Natural killer cell (primary cell): ENCODE measurements around the gene RBPMS2. TPM values are rescaled to one million over a fixed set of nuclear protein-coding genes. Genes with fewer than 3 reads are reported as not detected.
"Not testable (repeated sequence)": the region's sequence is repeated elsewhere in the genome, so short reads cannot be mapped to it uniquely, and the experiment has no call there.

Source experiments
- ATAC-seq, 3 donors: fragments of 150-1000 bp in 2 of 3; fragments of 200-7000 bp in 1 of 3; cut with Tn5 transposase; 1 replicate in 1 of 3; 2 replicates in 2 of 3; pipeline ENCODE4 v1.10.0; 2021; ENCODE audit warnings: mild to moderate bottlenecking in 2 of 3, moderate library complexity in 2 of 3
- DNase-seq, 2 donors: peaks; one replicate each; pipeline versions ENCODE4 v3.0.0 to v3.0.0-alpha.2; 2013 to 2021; ENCODE audit warnings: mixed read lengths in 1 of 2
- H3K27ac ChIP-seq: one replicate; pipeline ENCODE4 v1.5.1; 2013; ENCODE audit warnings: mild to moderate bottlenecking, low read length
- H3K27me3 ChIP-seq: one replicate; pipeline ENCODE4 v1.6.1; 2013; ENCODE audit warnings: low read length; ENCODE audit not compliant: control insufficient read depth, insufficient read depth
- H3K36me3 ChIP-seq: one replicate; pipeline ENCODE4 v1.6.1; 2013; ENCODE audit warnings: low read length; ENCODE audit not compliant: control insufficient read depth, insufficient read depth
- H3K4me1 ChIP-seq: one replicate; pipeline ENCODE4 v1.6.1; 2013; ENCODE audit warnings: low read length; ENCODE audit not compliant: control insufficient read depth, insufficient read depth
- H3K4me3 ChIP-seq: one replicate; pipeline ENCODE4 v1.5.1; 2013; ENCODE audit warnings: low read length
- H3K9me3 ChIP-seq: one replicate; pipeline ENCODE4 v1.6.1; 2013; ENCODE audit warnings: low read length; ENCODE audit not compliant: control insufficient read depth, insufficient read depth
- H3K27ac Mint-ChIP-seq, 2 donors: one replicate each; pipeline ENCODE4 v1.8.0; 2022; ENCODE audit warnings: mild to moderate bottlenecking in 2 of 2, mixed read lengths in 2 of 2, moderate library complexity in 1 of 2
- H3K27me3 Mint-ChIP-seq, 2 donors: one replicate each; pipeline ENCODE4 v1.8.0; 2022; ENCODE audit warnings: low read depth in 2 of 2, mixed read lengths in 2 of 2
- H3K36me3 Mint-ChIP-seq: one replicate; pipeline ENCODE4 v1.8.0; 2022; ENCODE audit warnings: mixed read lengths
- H3K4me1 Mint-ChIP-seq, 2 donors: one replicate each; pipeline ENCODE4 v1.8.0; 2022; ENCODE audit warnings: mixed read lengths in 2 of 2
- H3K4me3 Mint-ChIP-seq: one replicate; pipeline ENCODE4 v1.8.0; 2022; ENCODE audit warnings: mild to moderate bottlenecking, moderate library complexity, mixed read lengths
- H3K9me3 Mint-ChIP-seq, 2 donors: one replicate each; pipeline ENCODE4 v1.8.0; 2022; ENCODE audit warnings: mixed read lengths in 2 of 2
- WGBS: methylation state at CpG from one replicate; pipeline ENCODE4 v1.1.7; 2013; ENCODE audit warnings: missing lambda C conversion rate; ENCODE audit not compliant: insufficient coverage; 5-methylcytosine and 5-hydroxymethylcytosine counted together
- intact Hi-C: fragments of 100-400 bp; cut with micrococcal nuclease; formaldehyde crosslinking; loops from one replicate; pipeline ENCODE4 v1.14.2; 2022
- total RNA-seq, 4 donors: library from RNA; stranded (reverse); fragments of 120-200 nt in 1 of 4; gene quantifications; one replicate each; pipeline versions ENCODE4 v1.2.3 to v1.2.4, GENCODE V29; 2013 to 2022
- TF ChIP-seq, protein P1 (sequence below): fragments of 200-600 bp; IDR thresholded peaks from one replicate; pipeline ENCODE4 v1.8.0; 2022; ENCODE audit warnings: antibody characterized with exemption

The RBPMS2 gene
- total RNA-seq, 3 donors from 2014 or later (not counting 1 experiment from before 2014, with no cell fraction given), result 7.2 to 25.8 (median 14.7) TPM

DNA sequence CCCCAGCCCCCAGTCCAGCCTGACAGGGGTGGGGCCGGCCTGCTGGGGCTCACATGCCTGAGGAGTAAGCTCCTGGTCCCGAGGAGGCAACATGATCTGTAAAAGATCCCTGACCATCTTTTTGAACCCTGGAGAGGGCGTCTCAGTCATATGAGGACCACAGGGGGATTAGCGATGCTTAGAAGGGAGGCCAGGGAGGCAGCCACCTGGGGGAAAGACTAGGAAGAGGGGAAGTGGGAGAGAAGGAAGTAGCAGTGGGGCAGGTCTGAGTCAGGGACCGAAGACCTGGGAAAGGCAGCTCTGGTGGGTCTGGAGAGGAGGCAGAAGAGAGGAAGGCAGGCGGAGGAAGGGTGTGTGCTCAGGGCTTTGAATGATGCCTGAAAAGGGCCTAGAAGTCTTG lies 31.1 kb upstream of the RBPMS2 start:
- no peak overlapping the region for H3K27ac ChIP-seq
- no peaks in the 10 kb centered on the region for H3K9me3 ChIP-seq
- Mint-ChIP-seq H3K9me3 (no peaks in the 10 kb centered on the region), H3K36me3 (no peaks in the 10 kb centered on the region), H3K27me3 (no peaks in the 10 kb centered on the region), H3K4me3 (no peak overlapping the region), H3K4me1 (peaks cover 0 to 7% of the 10 kb centered on the region in 2 donors), H3K27ac (no peak overlapping the region)
- no peaks in the 10 kb centered on the region for H3K4me1 ChIP-seq
- intact Hi-C loops, result no loop called here
- no peaks in the 10 kb centered on the region for H3K27me3 ChIP-seq
- no peaks in the 10 kb centered on the region for H3K36me3 ChIP-seq
- TF ChIP-seq, protein P1, sequence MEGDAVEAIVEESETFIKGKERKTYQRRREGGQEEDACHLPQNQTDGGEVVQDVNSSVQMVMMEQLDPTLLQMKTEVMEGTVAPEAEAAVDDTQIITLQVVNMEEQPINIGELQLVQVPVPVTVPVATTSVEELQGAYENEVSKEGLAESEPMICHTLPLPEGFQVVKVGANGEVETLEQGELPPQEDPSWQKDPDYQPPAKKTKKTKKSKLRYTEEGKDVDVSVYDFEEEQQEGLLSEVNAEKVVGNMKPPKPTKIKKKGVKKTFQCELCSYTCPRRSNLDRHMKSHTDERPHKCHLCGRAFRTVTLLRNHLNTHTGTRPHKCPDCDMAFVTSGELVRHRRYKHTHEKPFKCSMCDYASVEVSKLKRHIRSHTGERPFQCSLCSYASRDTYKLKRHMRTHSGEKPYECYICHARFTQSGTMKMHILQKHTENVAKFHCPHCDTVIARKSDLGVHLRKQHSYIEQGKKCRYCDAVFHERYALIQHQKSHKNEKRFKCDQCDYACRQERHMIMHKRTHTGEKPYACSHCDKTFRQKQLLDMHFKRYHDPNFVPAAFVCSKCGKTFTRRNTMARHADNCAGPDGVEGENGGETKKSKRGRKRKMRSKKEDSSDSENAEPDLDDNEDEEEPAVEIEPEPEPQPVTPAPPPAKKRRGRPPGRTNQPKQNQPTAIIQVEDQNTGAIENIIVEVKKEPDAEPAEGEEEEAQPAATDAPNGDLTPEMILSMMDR, result no peak
- ATAC-seq (no peak), DNase-seq (no peak)
- H3K4me3 ChIP-seq, result no peak overlapping the region
- 86% methylated on average over 6 of the region's 6 CpGs for WGBS

DNA sequence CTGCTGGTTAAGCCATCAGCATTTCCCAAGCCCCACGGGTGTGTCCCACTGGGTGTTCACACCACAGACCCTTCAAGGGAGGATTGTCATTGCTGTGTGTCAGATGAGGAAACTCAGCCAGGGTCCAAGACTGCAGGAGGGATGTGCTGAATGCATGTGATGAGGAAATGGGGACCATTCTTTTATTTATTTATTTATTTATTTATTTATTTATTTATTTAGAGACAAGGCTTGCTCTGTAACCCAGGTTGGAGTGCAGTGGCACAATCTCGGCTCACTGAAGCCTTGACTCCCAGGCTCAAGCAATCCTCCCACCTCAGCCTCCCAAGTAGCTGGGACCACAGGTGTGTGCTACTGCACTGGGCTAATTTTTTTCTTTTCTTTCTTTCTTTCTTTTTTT lies 29.2 kb upstream of the RBPMS2 start:
- no peak overlapping the region for H3K27ac Mint-ChIP-seq
- intact Hi-C loops, result no loop called here

DNA sequence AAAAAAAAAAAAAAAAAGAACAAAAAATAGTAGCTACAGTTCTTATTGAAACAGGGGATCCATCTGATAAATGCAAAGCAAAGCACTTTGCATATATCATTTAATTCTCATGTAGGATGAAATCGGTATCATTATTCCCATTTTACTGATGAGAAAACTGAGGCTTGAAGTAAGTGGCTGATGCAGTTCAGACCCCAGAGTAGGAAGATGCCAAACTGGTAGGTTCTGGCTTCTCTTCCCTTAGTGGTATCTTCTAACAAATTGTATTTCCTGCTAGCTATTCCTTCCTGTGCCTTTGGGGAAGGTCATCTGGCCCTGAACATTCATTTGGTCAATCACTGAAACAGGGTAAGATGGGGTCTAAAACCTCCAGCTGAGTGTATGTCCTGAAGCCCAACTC lies 28.1 kb upstream of the RBPMS2 start:
- Mint-ChIP-seq H3K27ac (no peak overlapping the region), H3K27me3 (no peaks in the 10 kb centered on the region), H3K4me1 (no peaks in the 10 kb centered on the region), H3K36me3 (no peaks in the 10 kb centered on the region), H3K9me3 (no peaks in the 10 kb centered on the region), H3K4me3 (no peak overlapping the region)
- ATAC-seq (no peak), DNase-seq (no peak)
- H3K9me3 ChIP-seq, result no peaks in the 10 kb centered on the region
- no peak overlapping the region for H3K27ac ChIP-seq
- intact Hi-C loops, result no loop called here
- H3K27me3 ChIP-seq, result no peaks in the 10 kb centered on the region
- no peaks in the 10 kb centered on the region for H3K4me1 ChIP-seq
- H3K36me3 ChIP-seq, result no peaks in the 10 kb centered on the region
- 100% methylated on average over 1 of the region's 1 CpG for WGBS
- H3K4me3 ChIP-seq, result no peak overlapping the region
- TF ChIP-seq, protein P1, result no peak

More for the DNA sequence above, 29.2 kb upstream of the RBPMS2 start:
- Histone ChIP-seq H3K4me1 (no peaks in the 10 kb centered on the region), H3K4me3 (no peak overlapping the region), H3K36me3 (no peaks in the 10 kb centered on the region), H3K27ac (no peak overlapping the region), H3K27me3 (no peaks in the 10 kb centered on the region), H3K9me3 (no peaks in the 10 kb centered on the region)
- Mint-ChIP-seq H3K36me3 (no peaks in the 10 kb centered on the region), H3K4me1 (peaks cover 0 to under 1% of the 10 kb centered on the region in 2 donors), H3K4me3 (no peak overlapping the region), H3K27me3 (no peaks in the 10 kb centered on the region), H3K9me3 (no peaks in the 10 kb centered on the region)
- no peak for ATAC-seq
- TF ChIP-seq, protein P1, result no peak
- no peak for DNase-seq
- WGBS, result 35% methylated on average over 2 of the region's 2 CpGs

DNA sequence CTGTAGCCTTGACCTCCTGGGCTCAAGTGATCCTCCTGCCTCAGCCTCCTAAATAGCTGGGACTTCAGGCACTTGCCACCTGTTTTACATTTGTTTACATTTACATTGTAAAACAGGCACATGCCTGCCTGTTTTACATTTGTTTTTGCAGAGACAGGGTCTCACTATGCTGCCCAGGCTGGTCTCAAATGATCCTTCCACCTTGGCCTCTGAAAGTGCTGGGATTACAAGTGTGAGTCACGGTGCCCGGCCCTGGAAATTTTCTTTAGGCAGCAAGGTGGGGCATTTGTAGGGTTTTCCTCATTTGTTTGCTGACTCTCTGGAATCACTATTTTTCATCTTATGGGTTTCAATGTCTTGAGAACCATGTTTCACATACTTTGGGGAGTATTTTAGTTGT lies 25.1 kb upstream of the RBPMS2 start:
- no peaks in the 10 kb centered on the region for H3K9me3 ChIP-seq
- no peaks in the 10 kb centered on the region for H3K27me3 ChIP-seq
- H3K36me3 ChIP-seq, result no peaks in the 10 kb centered on the region
- Mint-ChIP-seq H3K4me1 (no peaks in the 10 kb centered on the region), H3K27me3 (no peaks in the 10 kb centered on the region), H3K4me3 (no peak overlapping the region), H3K27ac (no peak overlapping the region), H3K9me3 (no peaks in the 10 kb centered on the region), H3K36me3 (no peaks in the 10 kb centered on the region)
- no peak for DNase-seq
- WGBS, result 88% methylated on average over 2 of the region's 2 CpGs
- TF ChIP-seq, protein P1, result no peak
- no peak overlapping the region for H3K4me3 ChIP-seq
- ATAC-seq, result no peak
- H3K27ac ChIP-seq, result no peak overlapping the region
- intact Hi-C loops, result no loop called here
- H3K4me1 ChIP-seq, result no peaks in the 10 kb centered on the region

DNA sequence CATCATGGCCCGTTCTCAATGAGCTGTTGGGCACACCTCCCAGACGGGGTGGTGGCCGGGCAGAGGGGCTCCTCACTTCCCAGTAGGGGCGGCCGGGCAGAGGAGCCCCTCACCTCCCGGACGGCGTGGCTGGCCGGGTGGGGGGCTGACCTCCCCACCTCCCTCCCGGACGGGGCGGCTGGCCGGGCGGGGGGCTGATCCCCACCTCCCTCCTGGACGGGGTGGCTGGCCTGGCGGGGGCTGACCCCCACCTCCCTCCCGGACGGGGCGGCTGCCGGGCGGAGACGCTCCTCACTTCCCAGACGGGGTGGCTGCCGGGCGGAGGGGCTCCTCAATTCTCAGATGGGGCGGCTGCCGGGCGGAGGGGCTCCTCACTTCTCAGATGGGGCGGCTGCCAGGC lies 23.5 kb upstream of the RBPMS2 start:
- H3K27me3 Mint-ChIP-seq, H3K27ac Mint-ChIP-seq, ATAC-seq, H3K36me3 ChIP-seq, H3K27ac ChIP-seq, H3K9me3 Mint-ChIP-seq, H3K9me3 ChIP-seq, H3K27me3 ChIP-seq, H3K36me3 Mint-ChIP-seq, H3K4me1 Mint-ChIP-seq, H3K4me1 ChIP-seq, DNase-seq, H3K4me3 ChIP-seq, H3K4me3 Mint-ChIP-seq, intact Hi-C loops: not testable (repeated sequence)
- WGBS, result 90% methylated on average over 14 of the region's 29 CpGs
